H9 (cell line): ENCODE data around the gene GJB4. TPM values are rescaled to one million over a fixed set of nuclear protein-coding genes. Genes with fewer than 3 reads are reported as not detected.

ENCODE experiments used
- DNase-seq: peaks from one replicate; pipeline ENCODE4 v3.0.0-alpha.2; 2017
- H2AFZ ChIP-seq: one replicate; pipeline ENCODE4 v1.6.1; 2013; ENCODE audit warnings: mild to moderate bottlenecking, low read length, control low read depth, moderate library complexity
- H2AK5ac ChIP-seq: 2 replicates; pipeline ENCODE4 v1.6.1; 2013; ENCODE audit warnings: low read length, control low read depth, mixed read lengths; ENCODE audit not compliant: insufficient read length
- H2BK120ac ChIP-seq: one replicate; pipeline ENCODE4 v1.6.1; 2013; ENCODE audit warnings: low read depth, mild to moderate bottlenecking, low read length, control low read depth, inconsistent platforms; ENCODE audit not compliant: poor library complexity, severe bottlenecking
- H2BK12ac ChIP-seq: 2 replicates; pipeline ENCODE4 v1.6.1; 2013; ENCODE audit warnings: low read length, control low read depth, mixed read lengths, low read depth; ENCODE audit not compliant: insufficient read length
- H2BK15ac ChIP-seq: 2 replicates; pipeline ENCODE4 v1.6.1; 2013; ENCODE audit warnings: low read depth, low read length, control low read depth
- H2BK20ac ChIP-seq: one replicate; pipeline ENCODE4 v1.6.1; 2013; ENCODE audit warnings: low read depth, mild to moderate bottlenecking, low read length, control low read depth, inconsistent platforms; ENCODE audit not compliant: poor library complexity, severe bottlenecking
- H2BK5ac ChIP-seq: 2 replicates; pipeline ENCODE4 v1.6.1; 2013; ENCODE audit warnings: low read length, control low read depth, mixed read lengths; ENCODE audit not compliant: insufficient read length
- H3K14ac ChIP-seq: 2 replicates; pipeline ENCODE4 v1.6.1; 2013; ENCODE audit warnings: low read length, control low read depth; ENCODE audit not compliant: insufficient read depth
- H3K18ac ChIP-seq: 2 replicates; pipeline ENCODE4 v1.6.1; 2013; ENCODE audit warnings: low read depth, mild to moderate bottlenecking, mixed read lengths, low read length, control low read depth; ENCODE audit not compliant: insufficient read length
- H3K23ac ChIP-seq: 2 replicates; pipeline ENCODE4 v1.6.1; 2013; ENCODE audit warnings: low read length, control low read depth, mixed read lengths, low read depth; ENCODE audit not compliant: insufficient read length
- H3K23me2 ChIP-seq: 2 replicates; pipeline ENCODE4 v1.6.1; 2013; ENCODE audit warnings: low read depth, mild to moderate bottlenecking, mixed read lengths, low read length, control low read depth; ENCODE audit not compliant: insufficient read length, poor library complexity, severe bottlenecking
- H3K27ac ChIP-seq: 2 replicates; pipeline ENCODE4 v1.5.1; 2013; ENCODE audit warnings: low read length, control low read depth, mixed read lengths, low read depth; ENCODE audit not compliant: insufficient read length
- H3K27me3 ChIP-seq: 2 replicates; pipeline ENCODE4 v1.6.1; 2013; ENCODE audit warnings: low read length, control low read depth, inconsistent platforms; ENCODE audit not compliant: insufficient read depth
- H3K4ac ChIP-seq: 2 replicates; pipeline ENCODE4 v1.6.1; 2013; ENCODE audit warnings: low read depth, mild to moderate bottlenecking, control low read depth, inconsistent platforms, low read length, moderate library complexity
- H3K4me1 ChIP-seq: 2 replicates; pipeline ENCODE4 v1.6.1; 2013; ENCODE audit warnings: low read length, control low read depth, inconsistent platforms; ENCODE audit not compliant: insufficient read depth
- H3K4me2 ChIP-seq: 2 replicates; pipeline ENCODE4 v1.6.1; 2013; ENCODE audit warnings: low read length, control low read depth, mixed read lengths; ENCODE audit not compliant: insufficient read length, insufficient read depth
- H3K56ac ChIP-seq: 2 replicates; pipeline ENCODE4 v1.6.1; 2013; ENCODE audit warnings: low read depth, mild to moderate bottlenecking, mixed read lengths, low read length, control low read depth; ENCODE audit not compliant: insufficient read length
- H3K79me1 ChIP-seq: 2 replicates; pipeline ENCODE4 v1.6.1; 2013; ENCODE audit warnings: low read depth, mild to moderate bottlenecking, moderate library complexity, low read length, control low read depth, inconsistent platforms; ENCODE audit not compliant: insufficient read depth, poor library complexity, severe bottlenecking
- H3K79me2 ChIP-seq: 2 replicates; pipeline ENCODE4 v1.6.1; 2013; ENCODE audit warnings: low read length, control low read depth, inconsistent platforms; ENCODE audit not compliant: insufficient read depth
- H3K9ac ChIP-seq: 2 replicates; pipeline ENCODE4 v1.6.1; 2013; ENCODE audit warnings: low read length, control low read depth, mixed read lengths; ENCODE audit not compliant: insufficient read length; ENCODE audit errors: extremely low read depth
- H3K9me3 ChIP-seq: one replicate; pipeline ENCODE4 v1.6.1; 2013; ENCODE audit warnings: low read depth, low read length, inconsistent platforms; ENCODE audit not compliant: control insufficient read depth
- H3T11ph ChIP-seq: one replicate; pipeline ENCODE4 v1.6.1; 2013; ENCODE audit warnings: mild to moderate bottlenecking, low read length, control low read depth, inconsistent platforms
- H4K20me1 ChIP-seq: one replicate; pipeline ENCODE4 v1.6.1; 2013; ENCODE audit not compliant: control insufficient read depth, insufficient read length, insufficient read depth
- H4K5ac ChIP-seq: 2 replicates; pipeline ENCODE4 v1.6.1; 2013; ENCODE audit warnings: low read depth, mild to moderate bottlenecking, mixed read lengths, low read length, control low read depth; ENCODE audit not compliant: insufficient read length
- H4K8ac ChIP-seq: replicated peaks from 2 replicates; pipeline ENCODE4 v1.6.1; 2013; ENCODE audit warnings: low read length, control low read depth, mixed read lengths, low read depth; ENCODE audit not compliant: insufficient read length
- H4K91ac ChIP-seq: 2 replicates; pipeline ENCODE4 v1.6.1; 2013; ENCODE audit warnings: low read depth, mild to moderate bottlenecking, moderate library complexity, mixed read lengths, low read length, control low read depth; ENCODE audit not compliant: insufficient read length
- H3K27ac Mint-ChIP-seq, 3 experiments: 2 replicates in 2 of 3; 3 replicates in 1 of 3; pipeline ENCODE4 v1.8.0; 2020 to 2021; ENCODE audit warnings: mixed read lengths in 3 of 3, mild to moderate bottlenecking in 1 of 3, moderate library complexity in 1 of 3
- H3K27me3 Mint-ChIP-seq: 2 replicates; pipeline ENCODE4 v1.8.0; 2021; ENCODE audit warnings: low read depth, mild to moderate bottlenecking, moderate library complexity, mixed read lengths
- H3K36me3 Mint-ChIP-seq, 3 experiments: 2 replicates in 2 of 3; 3 replicates in 1 of 3; pipeline ENCODE4 v1.8.0; 2020 to 2021; ENCODE audit warnings: low read depth in 3 of 3, mixed read lengths in 3 of 3; ENCODE audit not compliant: insufficient read depth in 1 of 3
- H3K4me1 Mint-ChIP-seq, 2 experiments: 2 replicates each; pipeline ENCODE4 v1.8.0; 2020; ENCODE audit warnings: mixed read lengths in 2 of 2
- H3K4me3 Mint-ChIP-seq, 2 experiments: 2 replicates in 1 of 2; 3 replicates in 1 of 2; pipeline ENCODE4 v1.8.0; 2020 to 2021; ENCODE audit warnings: mild to moderate bottlenecking in 2 of 2, mixed read lengths in 2 of 2, moderate library complexity in 1 of 2
- H3K9me3 Mint-ChIP-seq, 2 experiments: 2 replicates in 1 of 2; 3 replicates in 1 of 2; pipeline ENCODE4 v1.8.0; 2020; ENCODE audit warnings: mild to moderate bottlenecking in 2 of 2, mixed read lengths in 2 of 2, moderate library complexity in 1 of 2
- CTCF ChIP-seq: fragments of 200-600 bp; sonication (generic); conservative IDR thresholded peaks from 3 replicates; pipeline ENCODE4 v1.8.0; 2021; ENCODE audit warnings: antibody characterized with exemption, mild to moderate bottlenecking
- WGBS: extraction: QIAGEN DNeasy Blood & Tissue Kit; methylation state at CpG from one replicate; pipeline ENCODE4 v1.1.7; 2013; ENCODE audit warnings: missing lambda C conversion rate, low lambda C conversion rate, mixed read lengths; ENCODE audit not compliant: insufficient read length; ENCODE audit errors: extremely low coverage; 5-methylcytosine and 5-hydroxymethylcytosine counted together
- total RNA-seq: library from RNA; stranded (reverse); gene quantifications from 2 replicates; pipeline ENCODE4 v1.2.1, GENCODE V29; 2021

The GJB4 gene
- total RNA-seq, 1 experiment from 2014 or later, result not detected

- H3K27me3 Mint-ChIP-seq, result peaks cover 33% of the 10 kb centered on the region
- WGBS, result no CpG with 5 or more reads among the region's 14 CpGs
Observed at GRCh38 chr1:34786521-34787325, 27.2 kb downstream of the GJB4 start.

More at GRCh38 chr1:34786521-34787325, 27.2 kb downstream of the GJB4 start:
- no peaks in the 10 kb centered on the region for H3K79me2 ChIP-seq
- H4K20me1 ChIP-seq, result no peaks in the 10 kb centered on the region
- peak; percentile 77 for DNase-seq
- no peaks in the 10 kb centered on the region for H3K36me3 Mint-ChIP-seq
- H3K4me1 ChIP-seq, result 0 out of 2 replicates have a peak, but pooled peaks cover 3% of the 10 kb centered on the region
- no peak overlapping the region for H2BK5ac ChIP-seq
- H2AK5ac ChIP-seq, result no peak overlapping the region
- H2BK20ac ChIP-seq, result no peak overlapping the region
- no peak overlapping the region for H2BK15ac ChIP-seq
- no peaks in the 10 kb centered on the region for H3K9me3 ChIP-seq
- H3K56ac ChIP-seq, result no peak overlapping the region
- peaks cover 4% of the 10 kb centered on the region for H3K23me2 ChIP-seq
- H2AFZ ChIP-seq, result no peak overlapping the region
- H3K27me3 ChIP-seq, result no peaks in the 10 kb centered on the region
- no peaks in the 10 kb centered on the region for H3K79me1 ChIP-seq
- H4K91ac ChIP-seq, result no peak overlapping the region
- H2BK120ac ChIP-seq, result no peak overlapping the region
- peaks cover 12 to 13% of the 10 kb centered on the region in 2 experiments for H3K4me1 Mint-ChIP-seq
- H3K4me3 Mint-ChIP-seq, result no peak overlapping the region
- peak overlapping the region in 1 of 3 experiments; percentile 21; a peak in 1 of 7 replicates for H3K27ac Mint-ChIP-seq
- no peak overlapping the region for H3T11ph ChIP-seq
- no peak overlapping the region for H3K4me2 ChIP-seq
- H3K9me3 Mint-ChIP-seq, result no peaks in the 10 kb centered on the region; a peak in 1 of 5 replicates
- no peak overlapping the region for H4K8ac ChIP-seq
- H3K23ac ChIP-seq, result no peak overlapping the region
- H3K4ac ChIP-seq, result no peak overlapping the region
- peak; percentile 90 for TF ChIP-seq CTCF
- no peak overlapping the region for H3K14ac ChIP-seq
- no peak overlapping the region for H3K18ac ChIP-seq
- no peak overlapping the region for H4K5ac ChIP-seq
- no peak overlapping the region for H3K27ac ChIP-seq
- no peak overlapping the region for H3K9ac ChIP-seq
- no peak overlapping the region for H2BK12ac ChIP-seq
